ENCODE data around the gene NEK4.

NEK4 gene

GRCh38 chr3:52696830-52697631, 73.7 kb downstream of the NEK4 start:
- Histone ChIP-seq H3K27ac (replicated peaks) (no peak overlapping the region), H3K27me3 (ENCODE audit: insufficient read depth, poor library complexity, severe bottlenecking) (no peaks in the 10 kb centered on the region), H3K4me3 (replicated peaks; ENCODE audit: insufficient read depth, low read length) (no peak overlapping the region)
- no peak for TF ChIP-seq GABPA (IDR thresholded peaks at IDR 0.05; ENCODE audit: low read depth)
- TF ChIP-seq CTCF (IDR thresholded peaks at IDR 0.05; ENCODE audit: insufficient read depth, low read length), result no peak
- DNase-seq (ENCODE audit: low read depth in 1 of 2, low spot score in 1 of 2), result no peak

DNA sequence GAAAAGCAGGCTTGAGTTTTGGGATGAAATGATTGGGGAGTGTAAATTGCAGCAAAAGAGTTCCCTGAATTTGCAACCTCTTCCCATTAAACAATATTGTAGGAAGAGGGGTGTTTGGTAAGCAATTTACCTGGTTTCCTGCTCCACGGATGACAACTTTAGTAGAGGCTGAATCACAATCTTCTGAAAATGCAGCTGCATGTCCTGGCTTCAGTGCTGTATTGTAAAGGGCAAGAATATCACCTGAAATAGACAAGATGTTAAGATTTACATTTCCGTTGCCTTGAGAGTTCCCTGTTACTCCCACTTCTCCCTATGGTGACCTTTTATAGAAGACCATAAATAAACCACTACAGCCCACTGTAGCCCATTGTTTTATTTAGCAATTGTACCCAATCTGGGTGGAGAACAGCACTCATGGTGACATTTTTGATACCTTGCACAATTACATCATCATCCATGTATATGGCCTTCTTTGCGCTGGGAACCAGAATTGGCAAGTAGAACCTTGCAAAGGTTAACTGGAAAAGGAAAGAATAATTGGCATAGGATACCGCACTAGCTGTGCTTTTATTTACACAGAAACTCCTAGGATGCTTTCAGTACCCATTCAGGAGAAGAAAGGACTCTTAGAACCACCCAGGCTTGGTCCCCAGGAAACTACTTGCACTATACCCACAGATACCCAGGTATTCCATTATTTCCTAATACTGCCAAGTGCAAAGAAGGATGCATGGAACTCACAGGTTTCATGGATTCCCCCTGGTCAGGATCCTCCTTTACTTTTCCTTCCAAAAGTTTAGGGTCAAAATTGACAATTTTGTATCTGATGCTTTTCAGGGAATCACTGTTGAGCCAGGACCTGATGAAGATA, 74.7 kb downstream of the NEK4 start:
- TF ChIP-seq SPI1 (IDR thresholded peaks at IDR 0.05; ENCODE audit: borderline replicate concordance, low read depth) (no peak), REST (IDR thresholded peaks at IDR 0.05; ENCODE audit: insufficient replicate concordance, low read depth) (no peak), GABPA (IDR thresholded peaks at IDR 0.05; ENCODE audit: low read depth) (no peak), POLR2AphosphoS5 (IDR thresholded peaks at IDR 0.05; ENCODE audit: low read depth) (peak; percentile 19; the same call in 1 of the 2 replicates), CTCF (IDR thresholded peaks at IDR 0.05; ENCODE audit: insufficient read depth, low read length) (no peak)
- DNase-seq (ENCODE audit: low read depth in 1 of 2, low spot score in 1 of 2), result no peak
- no peaks in the 10 kb centered on the region for H3K27me3 ChIP-seq (ENCODE audit: insufficient read depth, poor library complexity, severe bottlenecking)
- H3K27ac ChIP-seq (replicated peaks), result no peak overlapping the region
- H3K4me3 ChIP-seq (replicated peaks; ENCODE audit: insufficient read depth, low read length), result no peak overlapping the region

DNA sequence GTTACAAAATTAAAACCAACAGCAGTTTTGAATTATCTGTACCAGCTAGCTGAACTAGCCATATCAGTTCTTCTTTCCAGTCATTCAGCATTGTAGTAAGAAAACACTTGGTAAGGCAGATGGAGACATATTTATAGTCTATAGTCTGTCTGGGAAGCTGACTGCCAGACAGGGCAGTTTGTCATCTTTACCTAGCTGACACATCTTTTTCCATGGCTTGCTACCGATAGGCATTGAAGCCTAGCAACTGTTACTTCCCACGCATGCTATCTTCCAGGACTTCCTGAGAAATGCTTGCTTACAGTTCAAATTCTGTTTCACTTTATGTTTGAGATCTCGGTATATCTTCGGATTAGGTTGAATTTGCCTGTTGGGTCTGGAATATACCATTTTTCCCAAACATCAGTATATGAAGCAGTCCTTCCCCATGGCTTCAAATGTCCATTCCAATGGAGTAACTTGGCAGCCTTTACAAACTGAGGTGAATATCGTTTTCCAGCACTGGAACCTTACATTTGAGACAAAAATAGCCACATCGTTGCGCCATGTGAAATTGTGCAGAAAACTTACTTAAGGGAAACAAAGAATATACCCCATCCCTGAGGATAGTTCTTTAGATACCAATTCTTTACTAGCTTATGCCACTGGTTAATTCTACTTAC, 76.1 kb downstream of the NEK4 start:
- H3K27ac ChIP-seq (replicated peaks), result no peak overlapping the region

More for the DNA sequence above, 76.1 kb downstream of the NEK4 start:
- Histone ChIP-seq H3K4me3 (replicated peaks; ENCODE audit: insufficient read depth, low read length) (no peak overlapping the region), H3K27me3 (ENCODE audit: insufficient read depth, poor library complexity, severe bottlenecking) (no peaks in the 10 kb centered on the region)
- TF ChIP-seq GABPA (IDR thresholded peaks at IDR 0.05; ENCODE audit: low read depth) (no peak), REST (IDR thresholded peaks at IDR 0.05; ENCODE audit: insufficient replicate concordance, low read depth) (no peak), CTCF (IDR thresholded peaks at IDR 0.05; ENCODE audit: insufficient read depth, low read length) (no peak), POLR2AphosphoS5 (IDR thresholded peaks at IDR 0.05; ENCODE audit: low read depth) (peak; percentile 62), SPI1 (IDR thresholded peaks at IDR 0.05; ENCODE audit: borderline replicate concordance, low read depth) (no peak)
- DNase-seq (ENCODE audit: low read depth in 1 of 2, low spot score in 1 of 2), result no peak

Data from HL-60 (cell line).